K562 (cell line): ENCODE results near the gene ADAMTSL3. TPM values are rescaled to one million over a fixed set of nuclear protein-coding genes. Genes with fewer than 3 reads are reported as not detected.

Source experiments
- ATAC-seq: fragments of 200-7000 bp; cut with Tn5 transposase; 3 replicates; pipeline ENCODE4 v1.9.1; 2020; ENCODE audit warnings: moderate library complexity
- BruUV-seq: library from RNA; stranded (reverse); fragments of 400-500 nt; replicated peaks from 2 replicates; lab custom pipeline; 2021; lab: Mats Ljungman, UMichigan
- CTCF ChIA-PET: fragments of 300-600 bp; formaldehyde crosslinking; extraction: SDS; loops from one replicate; lab custom pipeline; 2021; ENCODE audit warnings: low intra/inter-chr PET ratio; lab: Yijun Ruan, JAX
- POLR2A ChIA-PET: fragments of 300-600, 350-650 bp; sonication (Branson Sonifier 250); formaldehyde crosslinking; extraction: SDS; loops from one replicate; lab custom pipeline; 2021; ENCODE audit warnings: antibody characterized with exemption, inconsistent platforms; lab: Yijun Ruan, JAX
- DNase-seq, 4 experiments: peaks; one replicate each; pipeline versions ENCODE4 v3.0.0 to v3.0.0-alpha.2; 2011 to 2018; ENCODE audit warnings: low spot score in 3 of 4, mixed read lengths in 3 of 4; ENCODE audit errors: extremely low read depth in 1 of 4
- FAIRE-seq: peaks from 2 replicates; lab custom pipeline; 2011; peaks lifted over from hg19 to GRCh38; lab: Jason Lieb, UNC
- H2AFZ ChIP-seq: 2 replicates; pipeline ENCODE4 v1.6.0; 2011; ENCODE audit warnings: low read depth, low read length, control low read depth, inconsistent platforms
- H3K27ac ChIP-seq: fragments of 200-600 bp; 3 replicates; pipeline ENCODE4 v1.8.0; 2011; ENCODE audit warnings: low read depth, mild to moderate bottlenecking, control low read depth, inconsistent platforms, low read length, moderate library complexity, mixed read lengths; ENCODE audit errors: extremely low read depth
- H3K27me3 ChIP-seq, 2 experiments: fragments of 300-600 bp in 1 of 2; 2 replicates in 1 of 2; 3 replicates in 1 of 2; pipeline versions ENCODE4 v1.6.0 to v1.8.0; 2011; ENCODE audit warnings: inconsistent platforms in 2 of 2, low read length in 2 of 2, mild to moderate bottlenecking in 1 of 2, mixed read lengths in 1 of 2, moderate library complexity in 1 of 2; ENCODE audit not compliant: control insufficient read depth in 2 of 2, insufficient read depth in 2 of 2
- H3K36me3 ChIP-seq: fragments of 300-600 bp; 3 replicates; pipeline ENCODE4 v1.8.0; 2011; ENCODE audit warnings: mild to moderate bottlenecking, low read length, inconsistent platforms; ENCODE audit not compliant: control insufficient read depth, insufficient read depth
- H3K4me1 ChIP-seq, 2 experiments: fragments of 200-600 bp in 1 of 2; replicated peaks in 1 of 2; 2 replicates in 1 of 2; 3 replicates in 1 of 2; pipeline versions ENCODE4 v1.5.1 to v1.8.0; 2011; ENCODE audit warnings: inconsistent platforms in 2 of 2, low read length in 2 of 2, mild to moderate bottlenecking in 1 of 2, mixed read lengths in 1 of 2, moderate library complexity in 1 of 2; ENCODE audit not compliant: control insufficient read depth in 2 of 2, insufficient read depth in 2 of 2
- H3K4me2 ChIP-seq: 2 replicates; pipeline ENCODE4 v1.6.1; 2011; ENCODE audit warnings: low read length, control low read depth, inconsistent platforms, mixed read lengths; ENCODE audit not compliant: insufficient read depth
- H3K4me3 ChIP-seq: fragments of 200-600 bp; sonication (generic), shearing (Covaris generic); 2 replicates; pipeline ENCODE4 v1.5.1; 2016; ENCODE audit warnings: control low read depth, inconsistent platforms
- H3K79me2 ChIP-seq: fragments of 200-600 bp; 3 replicates; pipeline ENCODE4 v1.8.0; 2011; ENCODE audit warnings: low read length, inconsistent platforms; ENCODE audit not compliant: control insufficient read depth, insufficient read depth
- H3K9ac ChIP-seq, 2 experiments: 2 replicates each; pipeline versions ENCODE4 v1.6.0 to v1.6.1; 2011; ENCODE audit warnings: low read depth in 2 of 2, low read length in 2 of 2, control low read depth in 1 of 2, inconsistent platforms in 1 of 2, mild to moderate bottlenecking in 1 of 2, mixed read lengths in 1 of 2; ENCODE audit not compliant: insufficient read depth in 1 of 2
- H3K9me1 ChIP-seq: one replicate; pipeline ENCODE4 v1.6.0; 2011; ENCODE audit warnings: inconsistent platforms, mild to moderate bottlenecking, low read length, moderate library complexity; ENCODE audit not compliant: control insufficient read depth, insufficient read depth
- H3K9me3 ChIP-seq: replicated peaks from 2 replicates; pipeline ENCODE4 v1.5.1; 2011; ENCODE audit warnings: low read depth, low read length, inconsistent platforms; ENCODE audit not compliant: control insufficient read depth, insufficient read depth
- H4K20me1 ChIP-seq: replicated peaks from 2 replicates; pipeline ENCODE4 v1.6.1; 2011; ENCODE audit warnings: low read length, inconsistent platforms, mixed read lengths; ENCODE audit not compliant: control insufficient read depth, insufficient read depth
- BRCA1 ChIP-seq, 2 experiments: fragments of 450-650 bp in 1 of 2; sonication (generic) in 1 of 2; formaldehyde crosslinking in 1 of 2; IDR thresholded peaks; 2 replicates each; pipeline versions ENCODE4 v1.5.0 to v1.6.1; 2017 to 2020; ENCODE audit warnings: mild to moderate bottlenecking in 1 of 2, missing genetic modification reagents in 1 of 2
- HMG20A ChIP-seq: fragments of 450-650 bp; formaldehyde crosslinking; conservative IDR thresholded peaks from 2 replicates; pipeline ENCODE4 v1.4.0; 2020; ENCODE audit warnings: mild to moderate bottlenecking, mixed read lengths
- ILK ChIP-seq: fragments of 450-650 bp; IDR thresholded peaks from 2 replicates; pipeline ENCODE4 v1.6.1; 2016; ENCODE audit warnings: missing genetic modification characterization, low read depth, mild to moderate bottlenecking, missing compliant biosample characterization, moderate library complexity, borderline replicate concordance
- KLF16 ChIP-seq: IDR thresholded peaks from 2 replicates; pipeline ENCODE4 v1.6.1; 2016; ENCODE audit warnings: antibody characterized with exemption
- POLR2G ChIP-seq: fragments of 200-400 bp; formaldehyde crosslinking; IDR thresholded peaks from 2 replicates; pipeline ENCODE4 v1.6.1; 2017; ENCODE audit warnings: low read depth, mild to moderate bottlenecking, antibody characterized with exemption, low read length, moderate library complexity
- RBM17 ChIP-seq: fragments of 200-400 bp; formaldehyde crosslinking; IDR thresholded peaks from 2 replicates; pipeline ENCODE4 v1.6.1; 2017; ENCODE audit warnings: low read depth, mild to moderate bottlenecking, low read length, borderline replicate concordance
- RHOXF2B ChIP-seq: fragments of 250-450 bp; sonication (Bioruptor Pico); conservative IDR thresholded peaks from 2 replicates; pipeline ENCODE4 v1.5.1; 2021
- SMARCA5 ChIP-seq: fragments of 450-650 bp; IDR thresholded peaks from 2 replicates; pipeline ENCODE4 v1.6.1; 2016
- SNRNP70 ChIP-seq: fragments of 200-400 bp; formaldehyde crosslinking; optimal IDR thresholded peaks from 2 replicates; pipeline ENCODE3; 2017; ENCODE audit warnings: low read depth, low read length
- TBP ChIP-seq: optimal IDR thresholded peaks from 2 replicates; pipeline ENCODE3; 2011; ENCODE audit warnings: low read depth, low read length, improper control_type of control experiment
- ZNF197 ChIP-seq: fragments of 200-800 bp; sonication (Bioruptor generic); IDR thresholded peaks from 2 replicates; pipeline ENCODE4 v1.6.1; 2016; ENCODE audit warnings: low read depth, missing genetic modification characterization, missing compliant biosample characterization
- ZNF3 ChIP-seq: fragments of 250-450 bp; sonication (Bioruptor Pico); IDR thresholded peaks from 2 replicates; pipeline ENCODE4 v1.5.0; 2021; ENCODE audit warnings: mild to moderate bottlenecking, moderate library complexity
- WGBS: fragments of 100-300 bp; shearing (Covaris generic); methylation state at CpG from one replicate; pipeline ENCODE4 v1.1.6; 2016; ENCODE audit warnings: low coverage, mixed read lengths; ENCODE audit not compliant: insufficient coverage; ENCODE audit errors: missing lambda C conversion rate; 5-methylcytosine and 5-hydroxymethylcytosine counted together
- in situ Hi-C: fragments of 300-500 bp; cut with MboI; formaldehyde crosslinking; loops from 4 replicates; pipeline ENCODE4 v1.15.0; 2018; ENCODE audit warnings: inconsistent platforms, mixed read lengths
- intact Hi-C: fragments of 100-400 bp; cut with micrococcal nuclease; formaldehyde crosslinking; loops from 2 replicates; pipeline ENCODE4 v1.14.2; 2022
- polyA plus RNA-seq, 8 experiments: library from polyadenylated mRNA; depleted of rRNA in 4 of 8; stranded (reverse) in 5 of 8; unstranded in 3 of 8; fragments of >200 nt; fragmentation: Nextera tagmentation in 2 of 8; fragmentation: Illumina TruSeq in 1 of 8; extraction: Ambion mirVana in 2 of 8; extraction: Trizol in 1 of 8; gene quantifications; 2 replicates each; pipeline versions ENCODE4 v1.2.1 to v1.2.3, GENCODE V29; 2011 to 2014; ENCODE audit warnings: inconsistent platforms in 1 of 8, missing spikeins in 1 of 8
- total RNA-seq, 7 experiments: library from RNA; depleted of rRNA in 6 of 7; stranded (reverse); fragments of >200 nt in 6 of 7; fragmentation: Illumina TruSeq in 2 of 7; extraction: Trizol in 2 of 7; gene quantifications; 2 replicates each; pipeline versions ENCODE4 v1.2.1 to v1.2.3, GENCODE V29; 2011 to 2021; ENCODE audit warnings: low replicate concordance in 1 of 7
- TF ChIP-seq, protein P1 (sequence below): fragments of 150-350 bp; IDR thresholded peaks from 2 replicates; pipeline ENCODE4 v1.6.1; 2014; ENCODE audit warnings: low read depth, mild to moderate bottlenecking, low read length, borderline replicate concordance
- TF ChIP-seq, protein P2 (sequence below), 2 experiments: fragments of 200-800 bp in 1 of 2; sonication (Bioruptor generic) in 1 of 2; sonication (generic) in 1 of 2; formaldehyde crosslinking in 1 of 2; IDR thresholded peaks in 1 of 2; conservative IDR thresholded peaks in 1 of 2; 2 replicates each; pipeline versions ENCODE4 v1.5.0 to v1.6.1; 2016 to 2020; ENCODE audit warnings: missing compliant biosample characterization in 1 of 2, missing genetic modification characterization in 1 of 2, missing genetic modification reagents in 1 of 2

Gene ADAMTSL3
- total and polyA plus RNA-seq, 9 of the 15 experiments (the other 6 are each of a cell fraction or from before 2014, with no cell fraction given): 0.01 to 0.18 (median 0.07) TPM; not detected in 3

DNA sequence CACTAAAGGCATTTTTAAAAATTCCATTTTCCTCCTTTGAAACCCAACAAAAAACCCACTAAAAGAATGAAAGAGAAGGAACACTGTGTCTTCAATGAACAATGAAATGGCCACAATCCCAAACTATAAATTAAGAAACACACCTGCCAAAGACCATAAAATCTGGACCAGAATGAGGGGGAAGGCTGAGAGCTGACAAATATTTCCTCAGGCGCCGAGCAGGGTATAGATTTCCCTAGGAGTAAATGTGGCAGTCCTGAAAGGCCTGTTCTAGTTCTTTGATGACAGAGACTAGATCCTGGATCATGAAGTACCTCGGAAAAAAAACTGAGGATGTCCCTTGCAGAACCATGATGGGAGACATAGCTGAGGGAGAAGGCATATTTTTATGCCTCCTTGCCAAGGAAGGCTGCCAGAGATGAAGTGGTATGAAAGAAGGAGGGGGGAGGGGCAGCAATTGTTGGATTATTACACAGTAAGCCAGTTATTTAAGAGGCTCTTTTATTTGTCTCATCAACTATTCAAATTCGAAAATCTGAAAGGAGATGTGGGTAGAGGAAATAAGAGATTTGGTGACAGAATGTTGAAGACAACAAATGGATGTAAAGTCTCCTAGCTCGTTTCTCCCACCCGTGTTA is 306.4 kb downstream of the ADAMTSL3 start:
- H3K79me2 ChIP-seq: no peaks in the 10 kb centered on the region
- FAIRE-seq (no peak), DNase-seq (no peak), ATAC-seq (no peak)
- H4K20me1 ChIP-seq: no peaks in the 10 kb centered on the region
- H3K27me3 ChIP-seq: no peaks in the 10 kb centered on the region
- TF ChIP-seq POLR2G (no peak), ILK (tag) (no peak), TBP (no peak), BRCA1 (IDR thresholded peaks at IDR 0.05) (no peak), BRCA1 (CRISPR knock-in tag; IDR thresholded peaks at IDR 0.05) (no peak), RHOXF2B (no peak), RBM17 (no peak), SNRNP70 (no peak), ZNF197 (CRISPR knock-in tag) (no peak), KLF16 (no peak), SMARCA5 (no peak), HMG20A (CRISPR knock-in tag) (no peak), ZNF3 (CRISPR knock-in tag) (no peak)
- TF ChIP-seq, protein P1, sequence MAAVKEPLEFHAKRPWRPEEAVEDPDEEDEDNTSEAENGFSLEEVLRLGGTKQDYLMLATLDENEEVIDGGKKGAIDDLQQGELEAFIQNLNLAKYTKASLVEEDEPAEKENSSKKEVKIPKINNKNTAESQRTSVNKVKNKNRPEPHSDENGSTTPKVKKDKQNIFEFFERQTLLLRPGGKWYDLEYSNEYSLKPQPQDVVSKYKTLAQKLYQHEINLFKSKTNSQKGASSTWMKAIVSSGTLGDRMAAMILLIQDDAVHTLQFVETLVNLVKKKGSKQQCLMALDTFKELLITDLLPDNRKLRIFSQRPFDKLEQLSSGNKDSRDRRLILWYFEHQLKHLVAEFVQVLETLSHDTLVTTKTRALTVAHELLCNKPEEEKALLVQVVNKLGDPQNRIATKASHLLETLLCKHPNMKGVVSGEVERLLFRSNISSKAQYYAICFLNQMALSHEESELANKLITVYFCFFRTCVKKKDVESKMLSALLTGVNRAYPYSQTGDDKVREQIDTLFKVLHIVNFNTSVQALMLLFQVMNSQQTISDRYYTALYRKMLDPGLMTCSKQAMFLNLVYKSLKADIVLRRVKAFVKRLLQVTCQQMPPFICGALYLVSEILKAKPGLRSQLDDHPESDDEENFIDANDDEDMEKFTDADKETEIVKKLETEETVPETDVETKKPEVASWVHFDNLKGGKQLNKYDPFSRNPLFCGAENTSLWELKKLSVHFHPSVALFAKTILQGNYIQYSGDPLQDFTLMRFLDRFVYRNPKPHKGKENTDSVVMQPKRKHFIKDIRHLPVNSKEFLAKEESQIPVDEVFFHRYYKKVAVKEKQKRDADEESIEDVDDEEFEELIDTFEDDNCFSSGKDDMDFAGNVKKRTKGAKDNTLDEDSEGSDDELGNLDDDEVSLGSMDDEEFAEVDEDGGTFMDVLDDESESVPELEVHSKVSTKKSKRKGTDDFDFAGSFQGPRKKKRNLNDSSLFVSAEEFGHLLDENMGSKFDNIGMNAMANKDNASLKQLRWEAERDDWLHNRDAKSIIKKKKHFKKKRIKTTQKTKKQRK: no peak
- TF ChIP-seq, protein P2, sequence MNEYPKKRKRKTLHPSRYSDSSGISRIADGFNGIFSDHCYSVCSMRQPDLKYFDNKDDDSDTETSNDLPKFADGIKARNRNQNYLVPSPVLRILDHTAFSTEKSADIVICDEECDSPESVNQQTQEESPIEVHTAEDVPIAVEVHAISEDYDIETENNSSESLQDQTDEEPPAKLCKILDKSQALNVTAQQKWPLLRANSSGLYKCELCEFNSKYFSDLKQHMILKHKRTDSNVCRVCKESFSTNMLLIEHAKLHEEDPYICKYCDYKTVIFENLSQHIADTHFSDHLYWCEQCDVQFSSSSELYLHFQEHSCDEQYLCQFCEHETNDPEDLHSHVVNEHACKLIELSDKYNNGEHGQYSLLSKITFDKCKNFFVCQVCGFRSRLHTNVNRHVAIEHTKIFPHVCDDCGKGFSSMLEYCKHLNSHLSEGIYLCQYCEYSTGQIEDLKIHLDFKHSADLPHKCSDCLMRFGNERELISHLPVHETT (CRISPR knock-in tag; conservative IDR thresholded peaks at IDR 0.05 in 1 of 2, IDR thresholded peaks at IDR 0.05 in 1 of 2): no peak
- intact Hi-C loops: no loop called here
- H3K9ac ChIP-seq: no peak overlapping the region
- no peak overlapping the region for H2AFZ ChIP-seq
- no peaks in the 10 kb centered on the region for H3K36me3 ChIP-seq
- no peaks in the 10 kb centered on the region for H3K4me1 ChIP-seq
- WGBS: 0% methylated on average over 6 of the region's 6 CpGs
- in situ Hi-C loops: no loop called here
- no peaks in the 10 kb centered on the region for H3K9me1 ChIP-seq
- no peak overlapping the region for H3K4me2 ChIP-seq
- no peaks in the 10 kb centered on the region for H3K9me3 ChIP-seq
- CTCF ChIA-PET: no interaction called here
- no TSS peak for BruUV-seq
- H3K4me3 ChIP-seq: no peak overlapping the region
- H3K27ac ChIP-seq: no peak overlapping the region
- POLR2A ChIA-PET: interaction anchor here (0.6 kb wide), 1 partner anchor 44 kb away, joined by 3 read pairs; no protein-coding TSS in a partner anchor
